WERI-Rb-1 (cell line): ENCODE data around the gene CPAMD8.

Experiments used
- DNase-seq: peaks from one replicate; pipeline ENCODE4 v3.0.0-alpha.2; 2020
- H3K27ac ChIP-seq: fragments of 250-450 bp; sonication (Bioruptor Pico); 2 replicates; pipeline ENCODE4 v1.5.1; 2020; ENCODE audit warnings: mild to moderate bottlenecking, moderate library complexity
- H3K27me3 ChIP-seq: fragments of 250-450 bp; sonication (Bioruptor Pico); 2 replicates; pipeline ENCODE4 v1.5.1; 2021; ENCODE audit warnings: mild to moderate bottlenecking, low read depth, moderate library complexity; ENCODE audit not compliant: insufficient read depth, severe bottlenecking
- H3K36me3 ChIP-seq: fragments of 250-450 bp; sonication (Bioruptor Pico); 2 replicates; pipeline ENCODE4 v1.5.1; 2020; ENCODE audit warnings: mild to moderate bottlenecking, moderate library complexity
- H3K4me3 ChIP-seq: 2 replicates; pipeline ENCODE4 v1.5.1; 2011; ENCODE audit warnings: low read depth, mild to moderate bottlenecking, control low read depth, low read length
- H3K9me3 ChIP-seq: fragments of 250-450 bp; sonication (Bioruptor Pico); 2 replicates; pipeline ENCODE4 v1.5.1; 2021; ENCODE audit warnings: mild to moderate bottlenecking, moderate library complexity; ENCODE audit not compliant: severe bottlenecking
- TF ChIP-seq, protein P1 (sequence below): IDR thresholded peaks from 2 replicates; pipeline ENCODE4 v1.5.1; 2011; ENCODE audit warnings: low read depth, mild to moderate bottlenecking, control low read depth, inconsistent platforms, low read length

Gene CPAMD8

DNA sequence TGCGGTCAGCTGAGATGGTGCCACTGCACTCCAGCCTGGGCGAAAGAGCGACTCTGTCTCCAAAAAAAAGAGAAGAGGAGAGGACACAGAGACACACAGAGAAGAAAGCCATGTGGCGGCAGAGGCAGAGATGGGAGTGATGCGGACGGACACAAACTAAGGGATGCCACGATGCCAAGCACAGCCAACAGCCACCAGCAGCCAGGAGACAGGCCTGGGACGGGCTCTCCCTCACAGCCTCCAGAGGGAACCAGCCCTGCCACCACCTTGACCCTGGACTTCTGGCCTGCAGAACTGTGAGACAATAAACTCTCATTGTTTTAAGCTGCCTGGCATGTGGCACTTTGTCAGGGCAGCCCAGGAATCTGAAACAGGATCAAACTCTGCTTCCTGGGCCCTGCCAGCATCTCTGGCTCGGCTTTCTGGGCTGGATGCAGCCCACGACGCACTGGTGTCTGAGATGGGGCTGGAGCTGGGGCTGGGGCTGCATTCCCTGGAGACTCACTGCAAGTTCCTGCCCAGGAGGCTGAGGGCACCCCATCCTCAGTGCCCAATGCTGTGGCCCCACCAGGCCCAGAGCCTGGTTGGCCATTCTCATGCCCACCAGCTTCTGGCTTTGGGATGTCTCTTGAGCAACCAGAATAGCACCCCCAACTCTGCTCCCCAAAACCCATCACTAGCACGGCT is 134.8 kb downstream of the CPAMD8 start:
- Histone ChIP-seq H3K9me3 (no peaks in the 10 kb centered on the region), H3K4me3 (no peak overlapping the region), H3K36me3 (no peaks in the 10 kb centered on the region), H3K27ac (no peak overlapping the region), H3K27me3 (no peaks in the 10 kb centered on the region)
- no peak for DNase-seq
- TF ChIP-seq, protein P1, sequence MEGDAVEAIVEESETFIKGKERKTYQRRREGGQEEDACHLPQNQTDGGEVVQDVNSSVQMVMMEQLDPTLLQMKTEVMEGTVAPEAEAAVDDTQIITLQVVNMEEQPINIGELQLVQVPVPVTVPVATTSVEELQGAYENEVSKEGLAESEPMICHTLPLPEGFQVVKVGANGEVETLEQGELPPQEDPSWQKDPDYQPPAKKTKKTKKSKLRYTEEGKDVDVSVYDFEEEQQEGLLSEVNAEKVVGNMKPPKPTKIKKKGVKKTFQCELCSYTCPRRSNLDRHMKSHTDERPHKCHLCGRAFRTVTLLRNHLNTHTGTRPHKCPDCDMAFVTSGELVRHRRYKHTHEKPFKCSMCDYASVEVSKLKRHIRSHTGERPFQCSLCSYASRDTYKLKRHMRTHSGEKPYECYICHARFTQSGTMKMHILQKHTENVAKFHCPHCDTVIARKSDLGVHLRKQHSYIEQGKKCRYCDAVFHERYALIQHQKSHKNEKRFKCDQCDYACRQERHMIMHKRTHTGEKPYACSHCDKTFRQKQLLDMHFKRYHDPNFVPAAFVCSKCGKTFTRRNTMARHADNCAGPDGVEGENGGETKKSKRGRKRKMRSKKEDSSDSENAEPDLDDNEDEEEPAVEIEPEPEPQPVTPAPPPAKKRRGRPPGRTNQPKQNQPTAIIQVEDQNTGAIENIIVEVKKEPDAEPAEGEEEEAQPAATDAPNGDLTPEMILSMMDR = no peak

DNA sequence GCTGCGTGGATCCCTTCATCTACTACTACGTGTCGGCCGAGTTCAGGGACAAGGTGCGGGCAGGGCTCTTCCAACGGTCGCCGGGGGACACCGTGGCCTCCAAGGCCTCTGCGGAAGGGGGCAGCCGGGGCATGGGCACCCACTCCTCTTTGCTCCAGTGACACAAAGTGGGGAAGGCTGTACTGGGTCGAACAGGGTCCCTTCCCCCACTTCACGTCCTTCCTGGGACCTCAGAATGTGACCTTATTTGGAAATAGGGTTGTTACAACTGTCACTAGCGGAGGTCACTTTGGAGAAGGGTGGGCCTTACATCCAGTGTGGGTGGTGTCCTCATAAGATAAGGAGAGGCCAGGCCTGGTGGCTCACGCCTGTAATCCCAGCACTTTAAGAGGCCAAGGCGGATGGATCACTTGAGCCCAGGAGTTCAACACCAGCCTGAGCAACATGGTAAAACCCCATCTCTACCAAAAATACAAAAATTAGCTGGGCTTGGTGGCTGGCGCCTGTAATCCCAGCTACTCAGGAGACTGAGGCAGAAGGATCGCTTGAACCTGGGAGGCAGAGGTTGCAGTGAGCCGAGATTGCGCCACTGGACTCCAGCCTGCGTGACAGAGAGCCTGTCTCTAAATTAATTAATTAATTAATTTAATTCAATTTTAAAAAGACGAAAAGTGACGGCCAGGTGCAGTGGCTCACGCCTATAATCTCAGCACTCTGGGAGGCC is 136.0 kb downstream of the CPAMD8 start:
- Histone ChIP-seq H3K36me3 (no peaks in the 10 kb centered on the region), H3K4me3 (no peak overlapping the region), H3K27ac (no peak overlapping the region), H3K27me3 (no peaks in the 10 kb centered on the region), H3K9me3 (no peaks in the 10 kb centered on the region)
- TF ChIP-seq, protein P1 = no peak
- DNase-seq = no peak

DNA sequence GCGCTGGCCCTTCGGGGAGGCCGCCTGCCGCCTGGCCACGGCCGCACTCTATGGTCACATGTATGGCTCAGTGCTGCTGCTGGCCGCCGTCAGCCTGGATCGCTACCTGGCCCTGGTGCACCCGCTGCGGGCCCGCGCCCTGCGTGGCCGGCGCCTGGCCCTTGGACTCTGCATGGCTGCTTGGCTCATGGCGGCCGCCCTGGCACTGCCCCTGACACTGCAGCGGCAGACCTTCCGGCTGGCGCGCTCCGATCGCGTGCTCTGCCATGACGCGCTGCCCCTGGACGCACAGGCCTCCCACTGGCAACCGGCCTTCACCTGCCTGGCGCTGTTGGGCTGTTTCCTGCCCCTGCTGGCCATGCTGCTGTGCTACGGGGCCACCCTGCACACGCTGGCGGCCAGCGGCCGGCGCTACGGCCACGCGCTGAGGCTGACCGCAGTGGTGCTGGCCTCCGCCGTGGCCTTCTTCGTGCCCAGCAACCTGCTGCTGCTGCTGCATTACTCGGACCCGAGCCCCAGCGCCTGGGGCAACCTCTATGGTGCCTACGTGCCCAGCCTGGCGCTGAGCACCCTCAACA is 136.6 kb downstream of the CPAMD8 start:
- no peak overlapping the region for H3K27ac ChIP-seq
- TF ChIP-seq, protein P1 = no peak
- no peak for DNase-seq

DNA sequence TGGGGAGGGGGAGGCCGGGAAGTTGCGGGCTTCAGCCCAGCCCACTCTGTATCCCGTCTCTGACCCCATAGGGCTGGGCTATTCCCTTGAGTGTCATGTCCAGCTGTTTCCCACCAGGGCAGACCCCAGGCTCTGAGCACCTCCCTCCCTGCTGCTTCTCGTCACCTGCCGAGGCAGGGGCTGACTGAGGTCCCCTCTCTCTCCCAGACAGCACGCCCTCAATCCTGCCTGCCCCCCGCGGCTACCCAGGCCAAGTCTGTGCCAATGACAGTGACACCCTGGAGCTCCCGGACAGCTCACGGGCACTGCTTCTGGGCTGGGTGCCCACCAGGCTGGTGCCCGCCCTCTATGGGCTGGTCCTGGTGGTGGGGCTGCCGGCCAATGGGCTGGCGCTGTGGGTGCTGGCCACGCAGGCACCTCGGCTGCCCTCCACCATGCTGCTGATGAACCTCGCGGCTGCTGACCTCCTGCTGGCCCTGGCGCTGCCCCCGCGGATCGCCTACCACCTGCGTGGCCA is 137.2 kb downstream of the CPAMD8 start:
- Histone ChIP-seq H3K9me3 (no peaks in the 10 kb centered on the region), H3K4me3 (no peak overlapping the region), H3K27me3 (no peaks in the 10 kb centered on the region), H3K27ac (no peak overlapping the region), H3K36me3 (no peaks in the 10 kb centered on the region)
- TF ChIP-seq, protein P1 = no peak
- no peak for DNase-seq

More for the DNA sequence above, 136.6 kb downstream of the CPAMD8 start:
- H3K4me3 ChIP-seq = no peak overlapping the region
- H3K9me3 ChIP-seq = no peaks in the 10 kb centered on the region
- H3K27me3 ChIP-seq = no peaks in the 10 kb centered on the region
- H3K36me3 ChIP-seq = no peaks in the 10 kb centered on the region

DNA sequence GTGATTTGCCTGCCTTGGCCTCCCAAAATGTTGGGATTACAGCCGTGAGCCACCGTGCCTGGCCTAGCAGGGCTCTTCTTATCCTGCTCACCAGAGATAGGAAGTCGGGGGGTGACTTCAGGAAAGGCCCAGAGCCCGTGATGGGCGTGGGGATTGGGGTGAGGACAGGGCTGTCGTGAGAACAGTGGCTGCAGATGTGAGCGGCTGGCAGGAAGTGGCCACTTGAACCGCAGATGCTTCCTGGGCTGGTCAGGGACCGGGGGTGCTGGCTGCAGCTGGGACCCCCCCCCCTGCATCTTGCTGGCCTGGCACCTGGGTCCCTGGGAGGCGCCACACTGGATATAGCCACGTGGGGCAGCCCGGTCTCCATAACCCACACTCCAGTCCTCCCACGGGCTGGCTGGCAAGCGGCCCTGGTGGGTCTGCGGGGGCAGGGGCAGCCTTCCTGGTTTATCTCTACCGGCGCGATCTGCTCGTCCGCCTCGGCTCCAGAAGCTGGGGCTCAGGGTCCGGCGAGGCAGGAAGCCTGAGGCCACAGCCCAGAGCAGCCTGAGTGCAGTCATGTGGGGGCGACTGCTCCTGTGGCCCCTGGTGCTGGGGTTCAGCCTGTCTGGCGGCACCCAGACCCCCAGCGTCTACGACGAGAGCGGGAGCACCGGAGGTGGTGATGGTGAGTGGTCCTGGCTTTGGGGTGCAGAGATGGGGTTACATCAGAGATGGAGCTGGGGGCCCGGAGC is 137.8 kb downstream of the CPAMD8 start, which contains the start of gene F2RL3:
F2RL3 (plus strand) TSS at position 371 of the 737 bp plus-strand sequence; CDS start at position 562, 191 bp downstream.
- Histone ChIP-seq H3K4me3 (no peak within 1 kb of the TSS), H3K36me3 (no peaks in the 10 kb centered on the region), H3K9me3 (no peaks in the 10 kb centered on the region), H3K27me3 (no peaks in the 10 kb centered on the region), H3K27ac (no peak within 1 kb of the TSS)
- TF ChIP-seq, protein P1 = no peak
- DNase-seq = no peak
